HG03558 (cell line): ENCODE measurements around the gene CLDN8.

Experiments
- ATAC-seq: cut with Tn5 transposase; IDR thresholded peaks from one replicate; pipeline ENCODE4 v1.9.1; 2021; ENCODE audit warnings: moderate number of reproducible peaks; ENCODE audit not compliant: unreplicated experiment; ENCODE audit errors: extremely low read depth

CLDN8 gene

DNA sequence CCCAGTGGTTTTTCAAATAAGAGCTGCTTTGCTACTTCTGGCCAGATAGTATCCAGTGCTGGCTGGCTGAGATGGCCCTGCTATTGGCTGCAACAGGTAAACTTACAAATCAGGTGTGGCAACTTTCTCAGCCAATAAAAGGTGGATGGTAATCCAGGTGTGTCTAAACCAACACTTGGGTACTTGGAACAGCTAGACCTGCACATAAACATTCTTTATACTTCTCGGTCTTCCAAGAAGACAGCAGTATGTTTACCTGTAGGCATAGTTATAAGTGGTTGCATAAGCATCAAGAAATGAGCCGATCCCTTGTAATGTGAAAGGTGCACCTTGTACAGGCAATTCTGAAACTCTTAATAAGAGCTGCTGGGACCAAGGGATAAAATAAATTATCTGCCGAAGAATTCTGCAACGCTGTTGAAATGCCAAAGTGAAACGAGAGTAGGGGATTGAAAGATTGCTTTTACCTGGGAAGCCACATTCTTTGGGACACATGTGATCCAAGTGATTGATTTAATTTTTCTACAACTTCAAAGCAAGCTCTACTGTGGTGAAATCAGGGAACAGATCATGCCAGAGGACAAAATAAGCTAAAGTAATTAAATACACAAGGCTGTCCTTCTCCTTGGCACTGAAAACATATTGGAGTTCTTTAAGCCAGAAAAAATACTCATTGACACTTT is at the start of gene CLDN8:
CLDN8 (minus strand) TSS at position 57 of the 683 bp plus-strand sequence. CDS start 172 bp downstream, outside the sequence.
- no peak for ATAC-seq

DNA sequence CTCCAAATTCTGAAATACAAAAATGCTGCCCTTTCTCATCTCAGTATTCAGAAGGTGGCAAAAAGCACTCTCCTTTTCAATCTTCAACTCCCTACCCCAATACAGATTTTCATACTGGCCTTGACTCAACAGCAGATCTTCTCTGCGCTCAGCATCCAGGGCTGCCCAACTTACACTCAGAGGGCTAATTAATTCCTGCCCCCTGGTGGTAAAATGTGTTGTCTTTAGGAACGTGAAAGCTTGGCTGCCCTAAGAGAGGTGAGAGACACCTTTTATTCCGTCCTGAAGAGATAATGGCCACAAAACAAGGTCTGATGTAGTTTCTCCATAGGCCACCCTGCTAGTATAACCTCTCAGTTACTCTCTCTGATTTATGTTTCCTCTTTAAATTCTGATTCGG is 41.9 kb upstream of the CLDN8 start:
- ATAC-seq, result no peak

DNA sequence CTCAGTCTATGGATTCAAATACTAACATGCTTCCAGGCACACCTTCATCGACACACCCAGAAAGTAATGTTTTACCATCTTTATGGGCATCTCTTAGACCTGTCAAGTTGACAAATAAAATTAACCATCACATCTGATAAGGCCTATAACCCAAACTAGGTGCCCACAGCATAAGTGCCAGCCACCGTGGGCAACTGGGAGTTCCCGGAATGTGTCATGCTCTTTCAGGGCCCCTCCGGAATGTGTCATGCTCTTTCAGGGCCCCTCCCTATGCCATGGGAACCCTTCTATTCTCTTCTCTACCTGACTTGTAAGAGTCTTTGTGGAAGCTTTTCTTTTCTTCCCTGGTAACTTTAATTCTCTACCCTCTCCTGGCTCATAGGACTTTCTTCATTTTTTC is 40.2 kb upstream of the CLDN8 start:
- ATAC-seq, result no peak

DNA sequence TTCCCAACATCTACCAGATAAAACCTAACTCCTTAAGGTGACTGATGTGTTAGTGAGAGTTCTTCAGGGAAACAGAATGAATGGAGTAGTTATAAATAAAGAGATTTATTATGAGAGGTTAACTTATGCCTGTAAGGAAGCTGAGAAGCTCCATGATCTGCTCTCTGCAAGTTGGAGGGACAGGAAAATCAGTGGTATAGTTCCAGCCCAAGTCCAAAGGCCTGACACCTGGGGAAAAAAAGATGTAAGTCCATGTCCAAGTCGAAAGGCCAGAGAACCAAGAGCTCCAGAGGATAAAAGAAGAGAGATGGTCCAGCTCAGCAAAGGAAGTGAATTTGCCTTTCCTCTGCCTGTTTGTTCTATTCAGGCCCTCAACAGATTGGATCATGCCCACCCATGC is 39.8 kb upstream of the CLDN8 start:
- no peak for ATAC-seq

DNA sequence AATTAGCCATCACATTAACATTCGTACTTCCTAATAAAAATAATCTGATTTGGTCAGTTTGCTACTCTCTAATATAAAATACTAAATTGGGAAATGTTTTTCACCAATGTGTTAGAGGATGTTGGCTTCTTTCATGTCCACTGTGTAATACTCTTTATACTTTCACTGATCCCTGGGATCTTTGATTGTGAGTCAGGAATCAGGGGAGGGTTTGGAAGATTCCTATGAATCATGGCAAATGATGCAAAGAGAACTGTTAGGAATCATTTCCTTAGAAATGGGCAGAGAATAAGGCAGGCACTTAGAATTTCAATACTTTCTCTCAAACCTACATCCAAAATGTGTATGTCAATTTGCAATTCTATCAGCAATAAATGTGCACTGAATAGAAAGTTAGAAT is 35.9 kb upstream of the CLDN8 start:
- no peak for ATAC-seq

DNA sequence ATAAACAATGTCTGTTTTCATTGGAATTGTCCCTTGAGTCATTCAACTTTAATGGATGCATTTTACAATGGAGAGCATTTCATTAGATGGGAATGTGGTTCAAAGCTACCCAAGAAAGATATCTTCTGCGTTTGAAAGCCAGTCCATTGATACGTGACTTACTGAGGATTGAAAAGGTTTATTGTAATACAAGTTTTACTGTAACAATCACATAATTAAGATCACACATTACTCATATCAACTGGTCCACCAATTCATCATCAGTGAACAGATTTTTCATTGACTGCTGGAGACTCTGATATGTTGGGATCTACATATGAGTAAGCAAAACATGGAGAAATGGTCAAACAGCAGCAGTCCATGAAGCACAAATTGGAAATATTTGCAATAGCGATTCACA is 34.0 kb upstream of the CLDN8 start:
- ATAC-seq, result no peak

DNA sequence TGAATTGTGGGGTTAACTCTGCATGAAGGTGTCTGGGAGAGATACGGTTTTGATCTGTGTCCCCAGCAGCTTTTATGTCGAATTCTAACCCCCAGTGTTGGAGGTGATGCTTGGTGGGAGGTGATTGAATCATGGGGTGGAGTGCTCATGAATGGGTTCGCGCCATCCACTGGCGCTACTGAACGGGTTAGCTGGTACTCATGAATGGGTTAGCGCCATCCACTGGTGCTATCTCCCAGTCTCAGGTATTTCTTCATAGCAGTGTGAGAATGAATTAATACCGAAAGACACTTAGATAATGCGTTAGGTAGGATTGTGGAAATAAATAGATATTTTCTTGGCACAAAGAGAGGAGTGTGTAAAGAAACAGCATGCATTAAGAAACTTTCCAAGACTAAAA is 32.9 kb upstream of the CLDN8 start:
- ATAC-seq, result no peak

DNA sequence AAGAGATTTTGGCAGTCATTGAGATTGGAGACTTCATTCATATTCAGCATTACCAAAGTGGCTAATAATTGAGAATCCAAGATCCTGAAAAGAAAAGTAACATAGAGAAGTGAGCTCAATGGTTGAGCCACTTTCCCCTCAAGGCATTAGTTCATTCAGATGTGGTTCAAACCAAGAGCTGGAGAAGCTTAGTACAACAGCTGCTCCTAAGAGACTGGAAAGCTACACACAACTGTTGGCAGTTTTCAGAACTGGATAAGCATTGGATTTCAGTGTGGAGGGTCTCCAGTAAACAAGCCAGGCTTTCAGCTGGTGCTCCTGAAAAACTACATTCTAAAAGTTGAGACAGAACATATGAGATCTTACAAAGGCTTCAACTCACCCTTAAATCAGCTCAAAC is 29.2 kb upstream of the CLDN8 start:
- ATAC-seq, result no peak

DNA sequence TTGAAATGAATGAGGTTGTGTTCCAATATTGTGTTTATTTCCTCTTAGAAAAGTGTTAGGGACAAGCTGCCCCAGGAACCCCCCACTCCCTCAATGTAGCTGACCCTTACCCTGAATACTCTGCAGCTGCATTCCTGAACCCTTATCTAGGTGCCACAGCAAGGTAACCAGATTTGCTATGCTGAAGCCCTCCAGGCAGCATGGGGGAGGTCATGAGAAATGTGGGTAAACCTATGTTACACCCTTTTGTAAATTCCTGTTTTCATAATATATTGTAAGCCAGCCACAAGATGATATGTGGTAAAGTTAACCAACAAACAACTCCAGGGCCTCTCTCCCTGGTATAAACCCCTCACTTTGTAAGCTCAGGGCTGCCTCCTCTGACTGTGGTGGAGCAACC is 27.8 kb upstream of the CLDN8 start:
- no peak for ATAC-seq

DNA sequence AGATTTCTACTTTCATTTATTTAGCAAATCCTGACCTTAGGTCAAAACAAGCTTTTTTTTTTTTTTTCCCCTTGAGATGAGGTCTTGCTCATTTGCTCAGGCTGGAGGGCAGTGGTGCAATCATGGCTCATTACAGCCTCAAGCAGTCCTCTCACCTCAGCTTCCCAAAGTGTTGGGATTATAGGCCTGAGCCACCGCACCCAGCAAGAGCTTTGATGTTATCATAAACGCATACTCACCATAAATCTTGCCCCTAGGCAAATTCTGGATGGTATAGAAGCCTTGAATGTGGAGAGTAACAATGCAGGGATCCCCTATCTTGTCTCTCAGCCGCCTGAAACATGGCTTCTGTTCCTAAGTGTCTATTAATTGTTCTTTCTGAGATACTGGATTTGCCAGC is 24.8 kb upstream of the CLDN8 start:
- ATAC-seq, result no peak

DNA sequence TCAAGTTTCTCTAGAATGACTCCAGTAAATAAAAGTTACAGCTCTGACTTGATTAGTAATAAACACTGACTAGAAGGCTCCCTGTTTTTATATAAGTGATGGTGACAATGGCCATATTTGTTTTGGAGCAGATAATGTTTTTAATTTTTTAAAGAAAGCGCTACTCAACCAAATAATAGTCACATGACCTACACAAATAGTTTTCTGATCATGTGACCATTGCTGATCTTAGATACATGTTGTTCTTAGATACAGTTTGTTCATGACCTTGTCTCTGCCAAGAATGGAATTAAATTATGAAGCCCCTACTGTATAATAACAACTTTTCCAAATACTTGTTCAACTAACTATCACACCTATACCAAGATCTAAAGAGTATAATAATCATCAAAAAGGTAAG is 22.3 kb upstream of the CLDN8 start:
- no peak for ATAC-seq

DNA sequence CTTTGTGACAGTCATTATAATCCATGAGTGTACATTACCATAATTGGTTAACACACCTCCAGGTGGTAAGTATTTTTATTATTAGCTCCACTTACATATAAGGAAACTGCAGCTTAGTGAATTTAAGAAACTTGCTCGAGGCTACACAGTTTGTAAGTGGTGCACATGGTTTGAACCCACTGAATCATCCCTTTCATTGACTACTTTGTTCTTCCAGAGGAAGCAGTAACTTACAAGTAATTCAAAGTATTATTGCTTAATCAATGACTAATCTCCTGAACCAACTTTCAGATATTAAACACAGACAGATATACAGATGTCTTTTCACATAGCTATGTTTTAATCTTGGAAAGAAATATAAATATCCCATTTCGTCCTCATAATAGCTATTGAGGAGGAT is 18.7 kb upstream of the CLDN8 start:
- no peak for ATAC-seq

DNA sequence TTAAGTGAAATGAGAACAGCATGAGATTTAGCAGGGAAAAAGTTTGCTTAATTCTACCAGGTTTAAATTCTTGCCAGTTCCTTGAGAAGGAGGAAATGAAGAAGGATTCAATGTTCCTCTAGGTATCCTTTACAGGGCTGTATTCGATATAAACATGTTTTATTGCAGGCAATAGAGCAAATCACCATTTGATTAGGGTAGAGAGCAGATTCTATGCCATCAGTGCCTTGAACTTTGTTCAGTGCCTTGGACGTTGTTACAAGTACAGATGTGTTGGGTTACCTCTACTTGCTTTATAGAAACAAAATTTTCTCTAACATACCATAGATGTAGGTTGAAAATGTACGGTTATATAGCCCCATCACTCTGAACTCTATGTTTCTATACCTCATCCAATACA is 18.2 kb upstream of the CLDN8 start:
- no peak for ATAC-seq

DNA sequence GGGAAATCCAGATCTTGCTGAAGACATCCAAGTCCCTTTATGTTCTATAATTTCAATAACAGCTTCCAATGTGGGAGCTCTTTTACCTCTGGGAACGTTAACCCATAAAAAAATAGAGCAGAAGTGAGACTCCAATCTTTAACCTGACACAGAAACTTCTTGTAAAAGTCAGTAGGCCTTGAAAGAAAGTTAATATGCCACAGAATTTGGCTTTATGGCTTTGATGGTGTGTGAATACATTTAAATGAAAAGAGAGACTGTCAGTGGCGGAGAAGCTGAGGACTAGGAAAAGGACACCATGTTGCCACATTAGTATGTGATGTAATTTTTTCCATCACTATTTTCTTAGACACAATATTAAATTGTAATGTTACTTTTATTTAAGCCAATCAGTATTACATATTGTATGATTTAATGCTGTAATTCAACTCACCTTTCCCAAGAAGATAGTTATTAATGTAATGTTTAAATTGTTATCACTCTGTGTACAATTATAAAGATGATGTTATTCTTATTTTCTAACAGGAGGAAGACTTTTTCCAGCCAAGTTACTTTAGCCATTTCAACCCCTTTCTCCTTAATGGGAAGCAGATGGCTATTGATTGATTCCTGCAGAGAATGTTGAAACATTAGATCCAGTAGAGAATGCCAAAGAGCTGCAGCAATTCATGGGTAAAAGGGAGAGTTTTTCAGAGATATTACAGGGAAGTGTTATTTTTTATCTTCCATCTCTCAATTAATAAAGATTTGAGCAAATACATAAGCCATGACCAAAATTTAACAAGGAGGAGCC is 17.5 kb upstream of the CLDN8 start:
- ATAC-seq, result no peak

DNA sequence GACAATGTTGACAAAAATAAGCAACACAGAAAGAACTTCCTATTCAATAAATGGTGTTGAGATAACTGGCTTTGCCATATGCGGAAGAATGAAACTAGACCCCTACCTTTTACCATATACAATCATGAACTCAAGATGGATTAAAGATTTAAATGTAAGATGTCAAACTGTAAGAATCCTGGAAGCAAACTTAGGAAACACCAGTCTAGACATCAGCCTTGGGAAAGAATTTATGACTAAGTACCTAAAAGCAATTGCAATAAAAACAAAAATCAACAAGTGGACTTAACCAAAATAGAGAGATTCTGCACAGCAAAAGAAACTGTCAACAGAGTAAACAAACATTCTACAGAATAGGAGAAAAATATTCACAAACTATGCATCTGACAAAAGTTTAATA is 16.1 kb upstream of the CLDN8 start:
- no peak for ATAC-seq

DNA sequence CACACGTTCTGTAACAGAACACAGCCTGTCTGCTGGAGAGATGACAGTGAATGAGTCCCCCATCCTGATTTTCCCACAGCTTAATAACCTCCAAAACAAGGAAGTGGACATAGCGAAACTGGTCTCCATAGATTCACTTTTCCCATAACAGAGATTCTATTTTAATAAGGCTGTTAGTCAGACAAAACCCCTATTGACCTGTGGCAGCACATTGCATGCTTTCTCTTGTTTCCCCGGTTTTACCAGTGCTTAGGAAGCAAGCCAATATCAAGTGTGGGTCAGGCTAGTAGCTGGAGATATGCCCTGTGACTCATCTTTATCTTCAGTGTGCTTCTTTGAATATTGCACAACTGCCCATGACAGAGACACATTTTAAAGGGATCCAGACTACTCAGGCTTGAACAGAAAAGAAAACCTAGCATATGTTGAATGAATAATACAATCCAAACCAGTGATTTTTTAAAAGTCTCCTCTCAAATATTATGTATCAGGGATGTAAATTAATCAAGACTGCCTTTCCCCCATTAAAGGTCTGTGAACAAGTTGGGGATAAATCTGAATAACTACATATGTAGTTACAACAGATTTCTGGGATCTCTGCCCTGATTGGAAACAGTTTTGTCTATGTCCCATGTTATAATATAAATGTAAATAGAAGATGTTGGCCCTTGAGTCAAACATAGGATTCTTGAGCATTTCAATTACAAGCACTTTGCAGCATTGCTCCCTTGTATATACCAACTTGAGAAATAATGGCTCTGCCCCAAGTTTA is 11.9 kb upstream of the CLDN8 start:
- ATAC-seq, result no peak

DNA sequence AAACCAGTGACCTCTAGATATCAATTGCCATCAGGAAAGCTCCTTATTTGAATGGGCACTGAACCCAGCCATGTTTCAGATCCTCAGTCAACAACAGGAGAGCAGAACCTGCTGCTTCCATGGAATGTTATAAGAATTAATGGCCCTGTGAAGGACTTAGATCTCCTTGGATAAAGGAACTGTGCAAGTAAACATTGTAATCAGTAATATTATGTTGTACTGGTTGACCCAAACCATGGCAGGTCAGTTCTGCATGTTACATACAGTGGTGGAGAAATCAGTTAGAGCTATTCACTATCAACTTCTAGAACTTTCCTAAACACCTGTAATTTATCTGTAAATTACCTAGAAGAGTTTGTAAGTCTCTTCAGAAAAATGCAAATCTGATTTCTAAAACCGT is 11.2 kb upstream of the CLDN8 start:
- ATAC-seq, result no peak

DNA sequence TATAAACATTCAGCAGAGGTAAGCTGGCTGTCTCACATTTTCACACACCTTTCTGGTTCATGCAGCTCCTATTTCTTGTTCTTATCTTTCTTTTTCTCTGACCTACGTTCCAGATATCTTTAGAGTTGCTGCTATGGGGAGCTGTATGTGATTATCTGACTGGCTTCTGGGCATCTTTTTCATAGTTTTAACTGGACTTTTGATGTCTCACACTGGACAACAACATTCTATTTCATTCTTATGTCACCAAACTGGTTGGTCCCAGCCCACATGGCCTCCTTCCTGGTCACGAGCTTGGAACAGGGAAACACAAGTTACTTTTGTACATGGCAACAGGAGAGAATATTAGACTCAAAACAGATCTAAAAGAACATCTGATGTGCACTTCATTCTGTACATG is 7.7 kb upstream of the CLDN8 start:
- no peak for ATAC-seq

DNA sequence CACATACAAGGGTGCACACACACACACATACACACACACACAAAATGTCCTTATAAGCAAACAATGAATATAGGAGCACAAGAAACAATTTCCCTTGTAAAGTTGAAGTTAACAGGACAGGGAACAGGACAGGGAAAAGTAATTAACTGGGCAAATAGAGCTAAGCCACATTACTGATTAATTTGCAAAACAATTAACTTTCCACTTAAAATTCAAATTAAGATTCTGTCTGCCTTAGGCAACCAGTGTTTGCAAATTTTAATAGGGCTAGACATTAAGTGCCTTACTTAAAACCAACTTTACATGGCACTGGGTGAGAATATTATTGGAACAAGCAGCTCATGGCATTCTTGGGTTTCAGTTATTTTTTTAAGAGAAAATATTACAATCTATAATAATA is 6.8 kb upstream of the CLDN8 start:
- no peak for ATAC-seq

DNA sequence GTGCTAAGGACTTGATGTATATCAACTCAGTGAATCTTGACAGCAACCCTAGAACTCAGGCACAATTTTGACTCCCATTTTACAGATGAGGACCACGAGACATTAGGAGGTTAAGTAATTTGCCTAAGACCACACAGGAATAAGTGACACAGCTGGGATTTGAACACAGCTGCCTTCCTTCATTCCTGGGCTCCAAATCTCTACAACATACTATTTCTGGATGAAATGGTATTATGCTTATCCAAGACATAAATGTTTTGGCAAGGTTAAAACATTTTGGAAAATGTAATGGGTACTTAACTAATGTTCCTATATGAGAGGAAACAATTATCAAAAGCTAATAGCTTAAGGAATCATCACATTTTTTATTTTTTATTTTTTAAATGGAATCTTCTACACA is 4.8 kb downstream of the CLDN8 start:
- no peak for ATAC-seq

DNA sequence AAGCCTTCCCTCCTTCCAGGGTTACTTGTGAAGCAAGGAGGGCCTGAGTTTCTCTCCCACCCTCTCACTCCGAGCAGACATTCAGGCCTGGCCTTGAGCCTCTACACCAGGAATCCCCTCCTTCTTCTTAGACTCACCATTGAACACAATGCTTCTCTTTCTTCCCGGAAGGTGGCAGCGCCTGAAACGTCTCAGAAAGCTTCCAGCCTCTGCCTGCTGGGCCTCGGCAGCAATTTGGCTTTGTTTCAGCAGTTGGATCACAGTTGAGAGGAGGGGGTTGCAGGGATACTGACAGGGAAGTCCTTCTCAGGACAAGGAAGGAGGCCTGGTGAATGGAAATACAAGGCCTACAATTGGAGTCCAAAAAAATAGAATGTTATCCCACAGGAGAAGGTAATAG is 6.3 kb downstream of the CLDN8 start:
- ATAC-seq, result no peak
